Measurements from ENCODE around the gene TPI1. TPM values are rescaled to one million over a fixed set of nuclear protein-coding genes. Genes with fewer than 3 reads are reported as not detected.

Gene TPI1
- total RNA-seq, 1 donor from 2014 or later, result 722 TPM

DNA sequence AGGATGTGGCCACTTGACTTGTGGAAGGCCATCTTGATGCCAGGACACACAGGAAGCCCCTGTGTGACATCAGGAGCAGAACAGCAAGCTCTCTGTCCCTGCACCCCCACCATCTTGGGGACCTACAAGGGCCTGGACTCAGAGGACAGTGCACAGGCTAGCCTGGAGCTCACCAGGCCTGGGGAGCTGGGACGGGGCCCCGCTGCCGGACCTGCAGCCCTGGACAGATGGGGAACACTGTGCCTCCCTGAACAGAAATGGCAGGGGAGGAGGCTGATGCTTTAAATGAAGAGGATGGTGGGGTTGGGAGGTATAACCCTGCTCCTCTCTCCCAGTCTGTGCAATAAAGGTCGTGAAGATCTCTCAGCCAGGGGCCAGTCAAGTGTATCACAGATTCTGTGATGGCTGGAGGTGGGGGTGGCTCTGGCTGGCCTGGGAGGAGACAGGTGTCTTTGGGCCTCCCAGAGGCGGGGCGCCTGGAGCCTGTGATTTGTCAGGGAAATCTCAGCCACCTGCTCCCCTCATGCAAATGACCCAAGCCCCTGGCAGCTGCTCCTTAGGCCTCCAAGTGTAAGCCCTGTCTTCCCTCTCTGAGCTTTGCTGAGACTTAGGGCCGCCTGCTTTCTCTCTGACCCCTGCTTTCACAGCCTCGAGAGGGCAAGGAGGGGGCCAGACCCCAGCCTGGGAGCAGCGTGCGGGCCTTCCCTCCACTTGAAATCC lies 27.7 kb upstream of the TPI1 start:
- TF ChIP-seq, protein P1, sequence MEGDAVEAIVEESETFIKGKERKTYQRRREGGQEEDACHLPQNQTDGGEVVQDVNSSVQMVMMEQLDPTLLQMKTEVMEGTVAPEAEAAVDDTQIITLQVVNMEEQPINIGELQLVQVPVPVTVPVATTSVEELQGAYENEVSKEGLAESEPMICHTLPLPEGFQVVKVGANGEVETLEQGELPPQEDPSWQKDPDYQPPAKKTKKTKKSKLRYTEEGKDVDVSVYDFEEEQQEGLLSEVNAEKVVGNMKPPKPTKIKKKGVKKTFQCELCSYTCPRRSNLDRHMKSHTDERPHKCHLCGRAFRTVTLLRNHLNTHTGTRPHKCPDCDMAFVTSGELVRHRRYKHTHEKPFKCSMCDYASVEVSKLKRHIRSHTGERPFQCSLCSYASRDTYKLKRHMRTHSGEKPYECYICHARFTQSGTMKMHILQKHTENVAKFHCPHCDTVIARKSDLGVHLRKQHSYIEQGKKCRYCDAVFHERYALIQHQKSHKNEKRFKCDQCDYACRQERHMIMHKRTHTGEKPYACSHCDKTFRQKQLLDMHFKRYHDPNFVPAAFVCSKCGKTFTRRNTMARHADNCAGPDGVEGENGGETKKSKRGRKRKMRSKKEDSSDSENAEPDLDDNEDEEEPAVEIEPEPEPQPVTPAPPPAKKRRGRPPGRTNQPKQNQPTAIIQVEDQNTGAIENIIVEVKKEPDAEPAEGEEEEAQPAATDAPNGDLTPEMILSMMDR (IDR thresholded peaks at IDR 0.05; ENCODE audit: insufficient read depth, low read depth, low read length), result no peak
- no peak for TF ChIP-seq EZH2 (IDR thresholded peaks at IDR 0.05; ENCODE audit: insufficient read depth, low read length)
- no peak overlapping the region for H3K27ac Mint-ChIP-seq (ENCODE audit: unreplicated experiment)
- H3K4me3 Mint-ChIP-seq (ENCODE audit: unreplicated experiment), result no peak overlapping the region
- Histone ChIP-seq H3K4me2 (ENCODE audit: low read length) (no peak overlapping the region), H3K79me2 (ENCODE audit: insufficient read depth, low read length) (no peaks in the 10 kb centered on the region), H4K20me1 (ENCODE audit: insufficient read depth, low read length) (peaks cover 26% of the 10 kb centered on the region), H3K9ac (ENCODE audit: low read length) (no peak overlapping the region), H3K9me3 (ENCODE audit: insufficient read depth, low read depth, low read length) (no peaks in the 10 kb centered on the region), H3K36me3 (ENCODE audit: insufficient read depth, low read length) (peaks cover 32% of the 10 kb centered on the region), H3K4me1 (ENCODE audit: insufficient read depth, low read length) (no peaks in the 10 kb centered on the region), H2AFZ (ENCODE audit: low read depth, low read length) (no peak overlapping the region), H3K27ac (ENCODE audit: low read depth, low read length) (no peak overlapping the region), H3K4me3 (ENCODE audit: insufficient read depth, low read depth, low read length) (no peak overlapping the region), H3K27me3 (ENCODE audit: insufficient read depth, low read length) (no peaks in the 10 kb centered on the region)
- FAIRE-seq, result no peak
- no peaks in the 10 kb centered on the region for H3K4me1 Mint-ChIP-seq (ENCODE audit: low read depth, unreplicated experiment)
- peaks cover 11% of the 10 kb centered on the region for H3K36me3 Mint-ChIP-seq (ENCODE audit: low read depth, unreplicated experiment)
- no peaks in the 10 kb centered on the region for H3K9me3 Mint-ChIP-seq (ENCODE audit: unreplicated experiment)
- no peaks in the 10 kb centered on the region for H3K27me3 Mint-ChIP-seq (ENCODE audit: low read depth, unreplicated experiment)
- no peak for DNase-seq (ENCODE audit: low read depth)

DNA sequence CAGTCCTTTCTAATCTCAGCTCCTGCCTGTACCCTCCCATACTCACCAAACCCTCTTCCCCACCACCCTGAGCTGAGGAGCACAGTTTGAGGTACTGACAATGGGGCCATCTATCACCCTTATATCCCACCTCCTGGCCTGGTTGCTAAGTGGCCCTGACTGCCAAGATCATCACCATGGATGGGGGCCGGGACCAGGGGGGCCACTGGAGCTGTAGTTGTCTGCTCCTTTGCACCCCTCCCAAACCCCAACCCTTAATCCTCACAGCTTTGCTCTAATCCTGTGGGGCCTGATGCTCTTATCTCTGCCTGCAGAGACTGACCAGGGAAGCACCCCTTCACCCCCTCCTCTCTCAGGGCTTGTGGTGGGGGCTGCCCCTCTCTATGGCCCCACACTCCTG lies 27.0 kb upstream of the TPI1 start:
- H3K9me3 Mint-ChIP-seq (ENCODE audit: unreplicated experiment), result no peaks in the 10 kb centered on the region
- H3K36me3 Mint-ChIP-seq (ENCODE audit: low read depth, unreplicated experiment), result peaks cover 12% of the 10 kb centered on the region
- Histone ChIP-seq H3K79me2 (ENCODE audit: insufficient read depth, low read length) (no peaks in the 10 kb centered on the region), H3K4me3 (ENCODE audit: insufficient read depth, low read depth, low read length) (no peak overlapping the region), H3K4me1 (ENCODE audit: insufficient read depth, low read length) (no peaks in the 10 kb centered on the region), H3K27ac (ENCODE audit: low read depth, low read length) (no peak overlapping the region), H3K36me3 (ENCODE audit: insufficient read depth, low read length) (peaks cover 37% of the 10 kb centered on the region), H3K9me3 (ENCODE audit: insufficient read depth, low read depth, low read length) (no peaks in the 10 kb centered on the region), H2AFZ (ENCODE audit: low read depth, low read length) (no peak overlapping the region), H3K4me2 (ENCODE audit: low read length) (no peak overlapping the region), H3K27me3 (ENCODE audit: insufficient read depth, low read length) (no peaks in the 10 kb centered on the region), H3K9ac (ENCODE audit: low read length) (no peak overlapping the region), H4K20me1 (ENCODE audit: insufficient read depth, low read length) (peaks cover 25% of the 10 kb centered on the region)
- no peaks in the 10 kb centered on the region for H3K4me1 Mint-ChIP-seq (ENCODE audit: low read depth, unreplicated experiment)
- no peak overlapping the region for H3K27ac Mint-ChIP-seq (ENCODE audit: unreplicated experiment)
- DNase-seq (ENCODE audit: low read depth) (no peak), FAIRE-seq (no peak)
- no peak overlapping the region for H3K4me3 Mint-ChIP-seq (ENCODE audit: unreplicated experiment)
- H3K27me3 Mint-ChIP-seq (ENCODE audit: low read depth, unreplicated experiment), result no peaks in the 10 kb centered on the region
- TF ChIP-seq, protein P1 (IDR thresholded peaks at IDR 0.05; ENCODE audit: insufficient read depth, low read depth, low read length), result no peak
- TF ChIP-seq EZH2 (IDR thresholded peaks at IDR 0.05; ENCODE audit: insufficient read depth, low read length), result no peak

Data from astrocyte (in vitro differentiated cells and primary cell).